Mesendoderm (in vitro differentiated cells): ENCODE data around the gene RASSF9.

Experiments used
- DNase-seq: peaks from one replicate; pipeline ENCODE4 v3.0.0; 2013
- H2AK5ac ChIP-seq: 2 replicates; pipeline ENCODE4 v1.6.1; 2013; ENCODE audit warnings: low read length, inconsistent platforms
- H2BK120ac ChIP-seq: 2 replicates; pipeline ENCODE4 v1.6.1; 2013; ENCODE audit warnings: low read depth, mild to moderate bottlenecking, low read length, moderate library complexity, mixed read lengths
- H2BK15ac ChIP-seq: replicated peaks from 2 replicates; pipeline ENCODE4 v1.6.1; 2013; ENCODE audit warnings: low read depth, mild to moderate bottlenecking, moderate library complexity
- H2BK5ac ChIP-seq: 2 replicates; pipeline ENCODE4 v1.6.1; 2013; ENCODE audit warnings: low read length, inconsistent platforms
- H3K18ac ChIP-seq: 2 replicates; pipeline ENCODE4 v1.6.1; 2013; ENCODE audit warnings: mild to moderate bottlenecking, low read length, mixed read lengths
- H3K23ac ChIP-seq: one replicate; pipeline ENCODE4 v1.6.1; 2013; ENCODE audit warnings: low read length
- H3K27ac ChIP-seq: 2 replicates; pipeline ENCODE4 v1.5.1; 2013; ENCODE audit warnings: low read depth, mild to moderate bottlenecking, inconsistent platforms, low read length, moderate library complexity
- H3K27me3 ChIP-seq: 2 replicates; pipeline ENCODE4 v1.6.1; 2013; ENCODE audit warnings: low read length, control low read depth, mild to moderate bottlenecking, inconsistent platforms; ENCODE audit not compliant: insufficient read depth, poor library complexity
- H3K36me3 ChIP-seq: 2 replicates; pipeline ENCODE4 v1.6.1; 2013; ENCODE audit warnings: low read length, inconsistent platforms; ENCODE audit not compliant: control insufficient read depth, insufficient read depth
- H3K4ac ChIP-seq: one replicate; pipeline ENCODE4 v1.6.1; 2013; ENCODE audit warnings: low read depth, mild to moderate bottlenecking, low read length, moderate library complexity
- H3K4me1 ChIP-seq: 2 replicates; pipeline ENCODE4 v1.6.1; 2013; ENCODE audit warnings: low read depth, low read length, inconsistent platforms; ENCODE audit not compliant: control insufficient read depth
- H3K4me2 ChIP-seq: 2 replicates; pipeline ENCODE4 v1.6.1; 2013; ENCODE audit warnings: low read length
- H3K4me3 ChIP-seq: 2 replicates; pipeline ENCODE4 v1.5.1; 2013; ENCODE audit warnings: mild to moderate bottlenecking, low read length
- H3K56ac ChIP-seq: one replicate; pipeline ENCODE4 v1.6.1; 2013; ENCODE audit warnings: low read length
- H3K79me1 ChIP-seq: 2 replicates; pipeline ENCODE4 v1.6.1; 2013; ENCODE audit warnings: low read length, inconsistent platforms
- H3K79me2 ChIP-seq: 2 replicates; pipeline ENCODE4 v1.6.1; 2013; ENCODE audit warnings: mild to moderate bottlenecking, low read length; ENCODE audit not compliant: control insufficient read depth, insufficient read depth
- H3K9ac ChIP-seq: 2 replicates; pipeline ENCODE4 v1.6.1; 2013; ENCODE audit warnings: low read length, inconsistent platforms
- H4K5ac ChIP-seq: one replicate; pipeline ENCODE4 v1.6.1; 2013; ENCODE audit warnings: low read length
- H4K8ac ChIP-seq: one replicate; pipeline ENCODE4 v1.6.1; 2013; ENCODE audit warnings: low read depth, mild to moderate bottlenecking, control low read depth, low read length, moderate library complexity
- WGBS: extraction: QIAGEN DNeasy Blood & Tissue Kit; methylation state at CpG from one replicate; pipeline ENCODE4 v1.1.7; 2013; ENCODE audit warnings: low lambda C conversion rate, missing lambda C conversion rate; ENCODE audit not compliant: insufficient coverage; ENCODE audit errors: extremely low coverage; 5-methylcytosine and 5-hydroxymethylcytosine counted together

Gene RASSF9

DNA sequence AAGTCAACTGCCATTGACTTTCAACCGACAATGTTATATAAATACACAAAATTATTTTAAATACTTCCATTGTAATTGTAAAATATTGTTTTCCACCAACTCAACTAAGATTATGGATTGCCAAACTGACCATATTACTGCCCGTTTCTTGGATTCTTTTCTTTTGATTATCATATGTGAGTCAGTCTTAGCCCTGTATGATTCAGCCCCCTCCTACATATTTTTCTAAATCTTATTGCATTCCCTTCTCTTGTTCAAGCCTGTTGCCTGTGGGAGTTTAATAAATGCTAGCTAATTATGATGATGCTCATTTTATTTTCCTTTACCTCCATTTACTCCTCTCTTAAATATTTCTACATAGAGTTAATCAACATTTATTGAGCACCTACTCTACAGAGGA lies 6.8 kb downstream of the RASSF9 start:
- no peaks in the 10 kb centered on the region for H3K79me2 ChIP-seq
- no peak overlapping the region for H3K56ac ChIP-seq
- no peak overlapping the region for H3K4me2 ChIP-seq
- H3K36me3 ChIP-seq: no peaks in the 10 kb centered on the region
- H2BK5ac ChIP-seq: no peak overlapping the region
- no peak for DNase-seq
- H4K8ac ChIP-seq: no peak overlapping the region
- H3K18ac ChIP-seq: no peak overlapping the region
- no peaks in the 10 kb centered on the region for H3K79me1 ChIP-seq
- H3K4me3 ChIP-seq: no peak overlapping the region
- H3K23ac ChIP-seq: no peak overlapping the region
- H3K27me3 ChIP-seq: no peaks in the 10 kb centered on the region
- no peak overlapping the region for H3K4ac ChIP-seq
- H3K27ac ChIP-seq: no peak overlapping the region
- no peak overlapping the region for H3K9ac ChIP-seq
- no peak overlapping the region for H2AK5ac ChIP-seq
- no peak overlapping the region for H2BK120ac ChIP-seq
- H3K4me1 ChIP-seq: no peaks in the 10 kb centered on the region
- no peak overlapping the region for H4K5ac ChIP-seq
- no peak overlapping the region for H2BK15ac ChIP-seq
- 100% methylated on average over 1 of the region's 2 CpGs for WGBS

DNA sequence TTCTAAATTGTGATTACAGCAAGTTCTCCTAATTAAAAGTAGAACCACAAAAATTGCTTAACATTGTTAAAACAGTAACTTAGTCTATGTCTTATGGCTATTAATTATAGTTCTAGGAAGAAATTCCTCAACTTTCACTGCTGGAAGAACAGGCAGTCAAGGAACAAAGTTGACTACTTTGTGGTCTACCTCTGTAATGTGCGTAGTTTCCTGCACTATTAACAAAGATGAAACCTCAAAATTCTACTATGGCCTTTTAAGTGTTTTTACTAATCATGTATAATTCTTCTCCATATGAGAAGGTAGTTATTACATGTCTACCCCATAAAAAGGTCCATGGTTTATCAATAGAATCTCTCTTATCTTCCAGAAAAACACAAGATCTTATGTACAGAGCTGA lies 7.6 kb downstream of the RASSF9 start:
- no peak for DNase-seq
- Histone ChIP-seq H3K9ac (no peak overlapping the region), H3K79me1 (no peaks in the 10 kb centered on the region), H3K4me2 (no peak overlapping the region), H3K56ac (no peak overlapping the region), H2BK5ac (no peak overlapping the region), H2AK5ac (no peak overlapping the region), H3K4me3 (no peak overlapping the region), H4K8ac (no peak overlapping the region), H3K4ac (no peak overlapping the region), H3K27ac (no peak overlapping the region), H4K5ac (no peak overlapping the region), H3K4me1 (no peaks in the 10 kb centered on the region), H2BK120ac (no peak overlapping the region), H3K18ac (no peak overlapping the region), H3K79me2 (no peaks in the 10 kb centered on the region), H3K23ac (no peak overlapping the region), H3K27me3 (no peaks in the 10 kb centered on the region), H2BK15ac (no peak overlapping the region), H3K36me3 (no peaks in the 10 kb centered on the region)
- WGBS: no CpG with 5 or more reads among the region's 1 CpG

GRCh38 chr12:85825746-85826145 lies 10.5 kb downstream of the RASSF9 start:
- Histone ChIP-seq H3K56ac (no peak overlapping the region), H3K79me2 (no peaks in the 10 kb centered on the region), H3K9ac (no peak overlapping the region), H2AK5ac (no peak overlapping the region), H3K4me2 (no peak overlapping the region), H2BK5ac (no peak overlapping the region), H4K8ac (no peak overlapping the region), H3K36me3 (no peaks in the 10 kb centered on the region), H3K4me1 (no peaks in the 10 kb centered on the region), H3K27me3 (no peaks in the 10 kb centered on the region), H3K27ac (no peak overlapping the region), H2BK120ac (no peak overlapping the region), H3K4ac (no peak overlapping the region), H3K18ac (no peak overlapping the region), H3K23ac (no peak overlapping the region), H3K4me3 (no peak overlapping the region), H2BK15ac (no peak overlapping the region), H3K79me1 (no peaks in the 10 kb centered on the region), H4K5ac (no peak overlapping the region)
- DNase-seq: no peak

- no CpG with 5 or more reads among the region's 4 CpGs for whole genome bisulfite sequencing
- H3K27ac ChIP-seq: no peak overlapping the region
- no peak overlapping the region for H2BK15ac ChIP-seq
- no peaks in the 10 kb centered on the region for H3K79me2 ChIP-seq
- H2BK120ac ChIP-seq: no peak overlapping the region
- no peak overlapping the region for H3K56ac ChIP-seq
- no peak overlapping the region for H3K4me3 ChIP-seq
- no peak overlapping the region for H3K4me2 ChIP-seq
- no peaks in the 10 kb centered on the region for H3K4me1 ChIP-seq
- no peak overlapping the region for H3K18ac ChIP-seq
- no peak overlapping the region for H3K9ac ChIP-seq
- no peak for DNase-seq
- no peak overlapping the region for H4K8ac ChIP-seq
- H3K23ac ChIP-seq: no peak overlapping the region
- no peak overlapping the region for H4K5ac ChIP-seq
- H3K27me3 ChIP-seq: no peaks in the 10 kb centered on the region
- no peak overlapping the region for H2BK5ac ChIP-seq
- no peaks in the 10 kb centered on the region for H3K36me3 ChIP-seq
- H3K79me1 ChIP-seq: no peaks in the 10 kb centered on the region
- H2AK5ac ChIP-seq: no peak overlapping the region
- no peak overlapping the region for H3K4ac ChIP-seq
Observed at GRCh38 chr12:85823436-85824180, 12.6 kb downstream of the RASSF9 start.

- Histone ChIP-seq H4K5ac (no peak overlapping the region), H3K9ac (no peak overlapping the region), H3K79me2 (no peaks in the 10 kb centered on the region), H2BK120ac (no peak overlapping the region), H2AK5ac (no peak overlapping the region), H3K79me1 (no peaks in the 10 kb centered on the region), H3K27ac (no peak overlapping the region), H2BK15ac (no peak overlapping the region), H3K4me3 (no peak overlapping the region), H3K36me3 (no peaks in the 10 kb centered on the region), H3K56ac (no peak overlapping the region), H3K4ac (no peak overlapping the region), H3K27me3 (no peaks in the 10 kb centered on the region), H3K4me2 (no peak overlapping the region), H4K8ac (no peak overlapping the region), H2BK5ac (no peak overlapping the region), H3K23ac (no peak overlapping the region), H3K4me1 (no peaks in the 10 kb centered on the region), H3K18ac (no peak overlapping the region)
- DNase-seq: no peak
- WGBS: no CpG with 5 or more reads among the region's 5 CpGs
Observed at GRCh38 chr12:85821759-85822158, 14.4 kb downstream of the RASSF9 start.

GRCh38 chr12:85821206-85821605 lies 15.0 kb downstream of the RASSF9 start:
- DNase-seq: no peak
- Histone ChIP-seq H3K79me1 (no peaks in the 10 kb centered on the region), H3K4me2 (no peak overlapping the region), H3K27ac (no peak overlapping the region), H2AK5ac (no peak overlapping the region), H3K18ac (no peak overlapping the region), H4K8ac (no peak overlapping the region), H3K79me2 (no peaks in the 10 kb centered on the region), H3K4ac (no peak overlapping the region), H3K4me1 (no peaks in the 10 kb centered on the region), H2BK15ac (no peak overlapping the region), H3K23ac (no peak overlapping the region), H3K9ac (no peak overlapping the region), H3K27me3 (no peaks in the 10 kb centered on the region), H2BK5ac (no peak overlapping the region), H2BK120ac (no peak overlapping the region), H4K5ac (no peak overlapping the region), H3K36me3 (no peaks in the 10 kb centered on the region), H3K4me3 (no peak overlapping the region), H3K56ac (no peak overlapping the region)
